Dermis blood vessel endothelial cell (primary cell): ENCODE data around the gene ABCC1. TPM values are rescaled to one million over a fixed set of nuclear protein-coding genes. Genes with fewer than 3 reads are reported as not detected.

Experiments
- DNase-seq: peaks from one replicate; pipeline ENCODE4 v3.0.0; 2010
- total RNA-seq: library from RNA; depleted of rRNA; stranded (reverse); fragments of >200 nt; gene quantifications from 2 replicates; pipeline ENCODE4 v1.2.3, GENCODE V29; 2014

ABCC1 gene
- total RNA-seq, 1 donor from 2014 or later: 35.7 TPM

- no peak for DNase-seq
Measured at GRCh38 chr16:16116841-16117240, 167.4 kb downstream of the ABCC1 start.

- no peak for DNase-seq
Measured at GRCh38 chr16:16118337-16118736, 168.9 kb downstream of the ABCC1 start.

GRCh38 chr16:16120044-16120381 lies 170.6 kb downstream of the ABCC1 start:
- DNase-seq: no peak

GRCh38 chr16:16120382-16121184 lies 171.2 kb downstream of the ABCC1 start:
- DNase-seq: peak; percentile 93

- DNase-seq: no peak
Measured at GRCh38 chr16:16121185-16121727, 171.8 kb downstream of the ABCC1 start.

- no peak for DNase-seq
Measured at GRCh38 chr16:16122264-16122663, 172.8 kb downstream of the ABCC1 start.

- no peak for DNase-seq
Measured at GRCh38 chr16:16124438-16124837, 175.0 kb downstream of the ABCC1 start.

GRCh38 chr16:16124974-16125373 lies 175.6 kb downstream of the ABCC1 start:
- no peak for DNase-seq

GRCh38 chr16:16126896-16127295 lies 177.5 kb downstream of the ABCC1 start:
- DNase-seq: no peak

- DNase-seq: peak; percentile 86
Measured at GRCh38 chr16:16127469-16128116, 178.2 kb downstream of the ABCC1 start.

GRCh38 chr16:16131204-16131603 lies 181.8 kb downstream of the ABCC1 start:
- no peak for DNase-seq

GRCh38 chr16:16131659-16132058 lies 182.2 kb downstream of the ABCC1 start:
- DNase-seq: no peak

- DNase-seq: no peak
Measured at GRCh38 chr16:16133943-16134604, 184.7 kb downstream of the ABCC1 start.

- no peak for DNase-seq
Measured at GRCh38 chr16:16136588-16136987, 187.2 kb downstream of the ABCC1 start.

GRCh38 chr16:16137110-16137509 lies 187.7 kb downstream of the ABCC1 start:
- DNase-seq: no peak

- no peak for DNase-seq
Measured at GRCh38 chr16:16138034-16138635, 188.7 kb downstream of the ABCC1 start.

GRCh38 chr16:16139061-16139460 lies 189.6 kb downstream of the ABCC1 start:
- no peak for DNase-seq

- no peak for DNase-seq
Measured at GRCh38 chr16:16139806-16140205, 190.4 kb downstream of the ABCC1 start.

- DNase-seq: no peak
Measured at GRCh38 chr16:16140537-16140936, 191.1 kb downstream of the ABCC1 start.

GRCh38 chr16:16141141-16141540 lies 191.7 kb downstream of the ABCC1 start:
- no peak for DNase-seq

GRCh38 chr16:16141784-16142396 lies 192.5 kb downstream of the ABCC1 start:
- DNase-seq: no peak

- peak; percentile 38 for DNase-seq
Measured at GRCh38 chr16:16143038-16143763, 193.8 kb downstream of the ABCC1 start.
